LNCaP clone FGC (cell line): Measurements from ENCODE around the gene MSH5.

Experiments
- DNase-seq: peaks from one replicate; pipeline ENCODE4 v3.0.0-alpha.2; 2011; ENCODE audit warnings: low read depth
- H3K4me3 ChIP-seq: 2 replicates; pipeline ENCODE4 v1.5.1; 2011; ENCODE audit warnings: mild to moderate bottlenecking, low read depth, low read length, control low read depth
- TF ChIP-seq, protein P1 (sequence below): IDR thresholded peaks from 2 replicates; pipeline ENCODE4 v1.5.1; 2012; ENCODE audit warnings: mild to moderate bottlenecking; ENCODE audit not compliant: control insufficient read depth, insufficient read depth; ENCODE audit errors: extremely low read depth

MSH5 gene

GRCh38 chr6:31760790-31761189, 21.0 kb downstream of the MSH5 start:
- TF ChIP-seq, protein P1, sequence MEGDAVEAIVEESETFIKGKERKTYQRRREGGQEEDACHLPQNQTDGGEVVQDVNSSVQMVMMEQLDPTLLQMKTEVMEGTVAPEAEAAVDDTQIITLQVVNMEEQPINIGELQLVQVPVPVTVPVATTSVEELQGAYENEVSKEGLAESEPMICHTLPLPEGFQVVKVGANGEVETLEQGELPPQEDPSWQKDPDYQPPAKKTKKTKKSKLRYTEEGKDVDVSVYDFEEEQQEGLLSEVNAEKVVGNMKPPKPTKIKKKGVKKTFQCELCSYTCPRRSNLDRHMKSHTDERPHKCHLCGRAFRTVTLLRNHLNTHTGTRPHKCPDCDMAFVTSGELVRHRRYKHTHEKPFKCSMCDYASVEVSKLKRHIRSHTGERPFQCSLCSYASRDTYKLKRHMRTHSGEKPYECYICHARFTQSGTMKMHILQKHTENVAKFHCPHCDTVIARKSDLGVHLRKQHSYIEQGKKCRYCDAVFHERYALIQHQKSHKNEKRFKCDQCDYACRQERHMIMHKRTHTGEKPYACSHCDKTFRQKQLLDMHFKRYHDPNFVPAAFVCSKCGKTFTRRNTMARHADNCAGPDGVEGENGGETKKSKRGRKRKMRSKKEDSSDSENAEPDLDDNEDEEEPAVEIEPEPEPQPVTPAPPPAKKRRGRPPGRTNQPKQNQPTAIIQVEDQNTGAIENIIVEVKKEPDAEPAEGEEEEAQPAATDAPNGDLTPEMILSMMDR = no peak
- no peak for DNase-seq
- H3K4me3 ChIP-seq = no peak overlapping the region

DNA sequence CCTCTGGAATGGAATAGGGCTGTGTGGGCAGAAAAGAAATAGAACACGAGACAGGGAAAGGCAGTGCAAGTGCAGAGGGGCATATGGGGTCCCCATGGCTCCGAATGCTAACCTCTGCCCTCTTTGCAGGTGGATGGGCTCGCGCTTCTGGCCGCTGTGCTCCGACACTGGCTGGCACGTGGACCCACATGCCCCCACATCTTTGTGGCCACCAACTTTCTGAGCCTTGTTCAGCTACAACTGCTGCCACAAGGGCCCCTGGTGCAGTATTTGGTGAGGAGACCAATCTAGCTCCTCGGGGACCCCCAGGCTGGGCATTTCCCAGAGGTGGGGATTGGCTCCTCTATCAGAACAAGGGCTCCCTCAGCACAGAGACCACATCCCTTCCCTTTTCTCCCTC, 21.5 kb downstream of the MSH5 start:
- TF ChIP-seq, protein P1 = no peak
- H3K4me3 ChIP-seq = no peak overlapping the region
- DNase-seq = no peak

GRCh38 chr6:31762356-31762755, 22.6 kb downstream of the MSH5 start, which contains the start of gene SAPCD1:
Gene SAPCD1 (plus strand): TSS chr6:31762656. CDS start chr6:31763055, 399 bp downstream.
- TF ChIP-seq, protein P1 = no peak
- DNase-seq = no peak
- H3K4me3 ChIP-seq = no peak within 1 kb of the TSS

- TF ChIP-seq, protein P1 = no peak
- no peak for DNase-seq
- H3K4me3 ChIP-seq = no peak overlapping the region
These were observed 23.2 kb downstream of the MSH5 start for GRCh38 chr6:31762878-31763618.

GRCh38 chr6:31763619-31763940, 23.8 kb downstream of the MSH5 start:
- H3K4me3 ChIP-seq = no peak overlapping the region
- TF ChIP-seq, protein P1 = no peak
- no peak for DNase-seq

DNA sequence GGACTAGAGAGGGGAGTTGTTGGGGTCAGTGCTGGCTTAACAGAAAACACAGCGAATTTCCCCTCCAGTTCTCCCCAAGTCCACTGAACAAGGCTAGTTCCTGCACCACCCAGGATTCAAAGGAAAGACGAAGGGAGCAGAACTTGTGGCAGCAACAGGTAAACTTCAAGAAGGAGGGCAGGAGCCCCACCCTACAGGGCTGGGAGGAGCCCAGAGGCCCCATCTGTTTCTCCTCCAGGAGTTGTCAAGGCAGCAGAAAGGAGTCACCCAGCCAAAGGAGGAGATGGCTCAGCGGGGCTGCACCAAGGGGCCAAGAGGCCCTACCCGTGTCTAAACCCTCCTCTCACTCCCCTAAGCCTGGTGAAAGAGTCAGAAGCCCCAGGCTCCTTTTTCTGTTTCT, 24.4 kb downstream of the MSH5 start:
- TF ChIP-seq, protein P1 = no peak
- no peak overlapping the region for H3K4me3 ChIP-seq
- DNase-seq = no peak

GRCh38 chr6:31765559-31765909, 25.7 kb downstream of the MSH5 start:
- TF ChIP-seq, protein P1 = no peak
- H3K4me3 ChIP-seq = no peak overlapping the region

More at GRCh38 chr6:31765559-31765909, 25.7 kb downstream of the MSH5 start:
- no peak for DNase-seq
